ENCODE measurements around the gene PI16. TPM values are rescaled to one million over a fixed set of nuclear protein-coding genes. Genes with fewer than 3 reads are reported as not detected.

PI16 gene
- total and polyA plus RNA-seq, 12 donors: 4.4 to 38.9 (median 18.7) TPM

DNA sequence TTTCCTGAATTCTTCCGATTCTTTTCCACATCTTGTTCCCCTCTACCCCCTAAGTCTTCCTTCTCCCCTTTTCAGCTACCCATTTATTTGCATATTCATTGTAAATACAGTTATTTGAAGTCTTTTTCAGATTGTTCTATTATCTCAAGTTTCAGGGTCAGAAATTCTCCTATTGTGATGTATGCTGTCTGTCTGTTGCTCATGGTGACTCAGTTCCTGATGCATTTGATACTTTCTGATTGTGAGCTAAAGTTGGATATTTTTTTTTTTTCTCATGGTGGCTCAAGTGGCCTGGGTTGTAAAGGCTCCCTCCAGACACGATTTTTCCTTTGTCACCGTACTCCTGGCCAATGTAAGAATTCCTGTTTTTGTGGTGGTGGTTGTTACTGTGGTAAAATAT, 4.9 kb upstream of the PI16 start:
- no peak overlapping the region for H3K27ac ChIP-seq
- ATAC-seq (no peak), DNase-seq (no peak)
- H3K36me3 ChIP-seq: no peaks in the 10 kb centered on the region
- WGBS, 2 donors: 80 to 88% methylated on average over 3 of the region's 3 CpGs
- no peaks in the 10 kb centered on the region for H3K27me3 ChIP-seq
- H3K4me1 ChIP-seq: peaks cover 0 to 13% (median 0%) of the 10 kb centered on the region in 9 donors
- no peaks in the 10 kb centered on the region for H3K9me3 ChIP-seq
- intact Hi-C loops (cut with DNase I): no loop called here
- H3K4me3 ChIP-seq: no peak overlapping the region
- TF ChIP-seq, protein P1, sequence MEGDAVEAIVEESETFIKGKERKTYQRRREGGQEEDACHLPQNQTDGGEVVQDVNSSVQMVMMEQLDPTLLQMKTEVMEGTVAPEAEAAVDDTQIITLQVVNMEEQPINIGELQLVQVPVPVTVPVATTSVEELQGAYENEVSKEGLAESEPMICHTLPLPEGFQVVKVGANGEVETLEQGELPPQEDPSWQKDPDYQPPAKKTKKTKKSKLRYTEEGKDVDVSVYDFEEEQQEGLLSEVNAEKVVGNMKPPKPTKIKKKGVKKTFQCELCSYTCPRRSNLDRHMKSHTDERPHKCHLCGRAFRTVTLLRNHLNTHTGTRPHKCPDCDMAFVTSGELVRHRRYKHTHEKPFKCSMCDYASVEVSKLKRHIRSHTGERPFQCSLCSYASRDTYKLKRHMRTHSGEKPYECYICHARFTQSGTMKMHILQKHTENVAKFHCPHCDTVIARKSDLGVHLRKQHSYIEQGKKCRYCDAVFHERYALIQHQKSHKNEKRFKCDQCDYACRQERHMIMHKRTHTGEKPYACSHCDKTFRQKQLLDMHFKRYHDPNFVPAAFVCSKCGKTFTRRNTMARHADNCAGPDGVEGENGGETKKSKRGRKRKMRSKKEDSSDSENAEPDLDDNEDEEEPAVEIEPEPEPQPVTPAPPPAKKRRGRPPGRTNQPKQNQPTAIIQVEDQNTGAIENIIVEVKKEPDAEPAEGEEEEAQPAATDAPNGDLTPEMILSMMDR (IDR thresholded peaks at IDR 0.05): no peak

DNA sequence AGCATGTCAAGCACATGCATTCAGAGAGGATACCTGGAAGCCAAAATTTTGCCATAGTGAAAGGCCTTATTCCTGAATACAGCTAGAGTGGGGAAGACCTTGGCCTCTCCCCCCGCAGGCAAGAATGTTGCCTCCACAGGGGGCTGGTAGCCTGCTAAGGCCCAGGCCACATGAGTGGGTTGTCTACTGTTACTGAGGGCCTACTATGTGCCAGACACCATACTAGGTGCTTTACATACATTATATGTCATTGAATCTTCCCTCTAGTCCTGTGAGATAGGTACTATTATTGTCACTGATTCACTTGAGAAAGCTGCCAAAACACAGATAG, 642 bp upstream of the PI16 start:
- intact Hi-C loops (cut with DNase I): no loop called here
- 90 to 91% methylated on average over 1 of the region's 1 CpG for WGBS, 2 donors

DNA sequence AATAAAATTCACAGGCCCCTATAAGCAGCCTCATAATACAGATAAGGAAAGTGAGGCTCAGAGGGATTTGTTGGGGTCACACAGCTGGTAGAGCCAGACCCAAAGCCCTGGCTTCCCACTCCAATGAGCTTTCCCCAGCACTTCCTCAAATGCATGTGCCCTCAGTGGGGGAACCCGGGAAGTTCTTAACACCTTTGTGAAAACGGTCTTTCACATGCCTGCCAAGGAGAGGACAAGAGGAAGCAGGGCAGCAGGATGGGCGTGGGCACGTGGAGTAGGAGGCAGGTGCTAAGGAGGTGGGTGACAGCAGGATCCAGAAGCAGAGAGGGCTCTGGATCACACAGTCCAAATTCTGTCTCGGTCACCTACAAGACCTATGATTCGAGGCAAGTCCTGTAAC, 598 bp downstream of the PI16 start:
- DNase-seq (no peak), ATAC-seq (peak in 1 of 8 donors; percentile 22)
- H3K27me3 ChIP-seq: peaks cover 0 to 6% (median 0%) of the 10 kb centered on the region in 7 donors
- 60 to 62% methylated on average over 6 of the region's 6 CpGs for WGBS, 2 donors
- no peaks in the 10 kb centered on the region for H3K9me3 ChIP-seq
- no peaks in the 10 kb centered on the region for H3K36me3 ChIP-seq
- peaks cover 0 to 34% (median 10%) of the 10 kb centered on the region in 9 donors for H3K4me1 ChIP-seq
- H3K27ac ChIP-seq: peak overlapping the region in 5 of 10 donors; percentile 31 to 74 (median 43)
- peak overlapping the region in 6 of 10 donors; percentile 28 to 44 (median 40) for H3K4me3 ChIP-seq
- intact Hi-C loops (cut with DNase I): no loop called here
- TF ChIP-seq, protein P1 (IDR thresholded peaks at IDR 0.05): no peak

More for the DNA sequence above, 642 bp upstream of the PI16 start:
- Histone ChIP-seq H3K27me3 (peaks cover 0 to 6% (median 0%) of the 10 kb centered on the region in 7 donors), H3K4me3 (no peak overlapping the region), H3K4me1 (peaks cover 0 to 23% (median under 1%) of the 10 kb centered on the region in 9 donors), H3K27ac (peak overlapping the region in 1 of 10 donors; percentile 46), H3K36me3 (no peaks in the 10 kb centered on the region), H3K9me3 (no peaks in the 10 kb centered on the region)
- no peak for DNase-seq
- ATAC-seq: no peak
- TF ChIP-seq, protein P1 (IDR thresholded peaks at IDR 0.05): no peak

DNA sequence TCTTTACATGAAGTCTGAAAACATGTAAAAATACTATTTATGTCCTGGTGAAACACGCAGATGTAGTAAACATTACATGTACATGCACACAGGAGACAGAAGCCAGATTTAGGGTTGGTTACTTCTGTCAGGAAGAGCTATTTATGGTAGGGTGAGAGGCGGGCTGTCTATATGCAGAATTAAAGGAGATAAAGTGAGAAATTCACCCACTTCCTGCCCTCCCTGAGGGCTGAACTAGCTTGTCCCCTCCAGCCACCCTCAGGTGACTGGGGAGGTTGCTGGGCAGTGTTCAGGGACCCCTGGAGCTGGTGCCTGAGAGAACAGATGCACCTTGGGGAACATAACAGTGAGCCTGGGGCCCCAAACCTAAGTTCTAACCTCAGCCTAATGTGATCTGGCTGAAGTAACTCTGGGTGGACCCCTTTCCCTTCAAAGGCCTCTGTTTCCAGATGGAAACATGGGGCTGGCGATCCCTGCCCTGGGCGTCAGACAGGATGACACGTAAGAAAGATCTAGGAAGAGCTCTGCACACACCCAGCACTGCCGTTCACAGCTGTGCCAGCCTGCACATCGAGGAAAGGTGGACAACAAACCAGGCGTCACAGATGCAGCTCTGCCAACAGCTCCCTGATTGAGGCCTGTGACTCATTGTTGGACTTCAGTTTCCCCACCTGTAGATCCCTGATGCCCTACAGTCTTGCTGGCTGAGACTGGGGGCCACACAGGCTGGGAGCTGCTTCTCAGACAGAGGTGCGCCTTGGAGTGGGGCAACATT, 1.3 kb downstream of the PI16 start:
- TF ChIP-seq, protein P1 (IDR thresholded peaks at IDR 0.05): no peak
- ATAC-seq: peak in 4 of 8 donors; percentile 12 to 51 (median 39)
- Histone ChIP-seq H3K9me3 (no peaks in the 10 kb centered on the region), H3K27me3 (peaks cover 0 to 6% (median 0%) of the 10 kb centered on the region in 7 donors), H3K4me3 (peak overlapping the region in 6 of 10 donors; percentile 28 to 44 (median 40)), H3K27ac (peak overlapping the region in 3 of 10 donors; percentile 35 to 74 (median 46)), H3K36me3 (no peaks in the 10 kb centered on the region), H3K4me1 (peaks cover 0 to 39% (median 15%) of the 10 kb centered on the region in 9 donors)
- DNase-seq: no peak
- intact Hi-C loops (cut with DNase I): no loop called here
- 61 to 63% methylated on average over 9 of the region's 9 CpGs for WGBS, 2 donors
